ENCODE data around the gene GH1. TPM values are rescaled to one million over a fixed set of nuclear protein-coding genes. Genes with fewer than 3 reads are reported as not detected.

GH1 gene
- total RNA-seq, 1 donor from 2014 or later, result not detected

DNA sequence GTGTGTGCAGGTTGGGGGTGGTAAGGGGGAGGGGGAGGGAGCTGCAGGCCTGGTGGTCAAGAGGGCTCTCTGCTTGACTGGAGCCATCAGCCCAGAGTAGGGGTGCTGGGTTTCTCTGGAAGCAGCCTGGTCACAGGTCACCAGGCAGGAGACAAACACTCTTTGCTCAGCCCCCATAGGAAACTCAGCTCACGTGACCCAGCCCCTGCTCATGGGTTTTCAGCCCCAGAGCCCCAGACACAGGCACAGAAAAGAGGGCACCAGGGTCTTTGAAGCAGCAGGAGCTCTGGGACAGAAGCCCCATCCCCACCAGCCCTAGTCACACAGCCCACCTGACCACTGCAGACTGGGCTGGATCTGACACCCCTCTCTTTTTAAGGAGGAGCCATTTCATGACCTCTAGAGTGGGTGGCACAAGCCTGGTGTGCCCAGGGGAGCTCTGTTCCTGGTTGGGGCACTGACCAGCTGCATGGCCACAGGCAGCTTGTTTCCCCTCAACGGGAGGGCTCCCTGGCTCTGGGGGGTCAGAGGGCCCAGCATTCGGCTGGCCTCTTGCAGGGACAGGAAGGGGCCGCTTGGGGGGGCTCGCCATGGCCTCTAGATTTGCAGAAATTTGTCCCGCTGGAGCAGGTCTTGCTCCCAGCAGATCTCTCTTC is 27.3 kb upstream of the GH1 start:
- DNase-seq (ENCODE audit: low read depth), result no peak

- no peak for DNase-seq (ENCODE audit: low read depth)
These were observed 26.3 kb upstream of the GH1 start for GRCh38 chr17:63944736-63945499.

- DNase-seq (ENCODE audit: low read depth), result no peak
These were observed 25.1 kb upstream of the GH1 start for GRCh38 chr17:63943745-63944144.

DNA sequence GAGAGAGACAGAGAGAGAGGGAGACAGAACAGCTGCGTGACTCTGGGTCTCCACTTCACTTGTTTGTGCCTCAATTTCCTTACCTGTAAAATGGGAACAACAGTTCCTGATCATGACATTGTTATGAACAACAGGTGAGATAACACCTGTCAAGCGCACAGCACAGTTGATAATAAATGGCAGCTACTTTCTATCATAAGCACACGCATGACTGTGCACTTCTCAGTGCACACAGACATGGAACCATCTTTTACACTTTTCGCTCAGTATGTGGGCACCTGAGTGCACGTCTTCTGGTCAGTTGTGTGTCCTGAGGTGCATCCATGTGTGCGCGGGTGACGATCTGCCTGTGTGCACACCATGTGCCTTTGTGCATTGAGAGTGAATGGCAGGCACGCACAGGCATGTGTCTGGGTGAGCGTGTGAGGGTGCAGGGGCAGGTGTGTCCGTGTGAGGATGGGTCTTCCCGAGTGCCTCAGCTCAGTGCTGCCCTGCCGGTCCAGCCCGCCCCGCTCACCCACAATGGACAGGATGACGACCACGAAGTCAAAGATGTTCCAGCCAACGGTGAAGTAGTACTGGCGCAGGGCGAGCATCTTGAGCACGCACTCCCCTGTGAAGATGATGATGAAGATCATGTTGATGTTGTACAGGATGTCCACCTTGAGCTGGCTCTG is 23.8 kb upstream of the GH1 start:
- DNase-seq (ENCODE audit: low read depth), result no peak

- DNase-seq (ENCODE audit: low read depth), result no peak
These were observed 23.1 kb upstream of the GH1 start for GRCh38 chr17:63941751-63942150.

DNA sequence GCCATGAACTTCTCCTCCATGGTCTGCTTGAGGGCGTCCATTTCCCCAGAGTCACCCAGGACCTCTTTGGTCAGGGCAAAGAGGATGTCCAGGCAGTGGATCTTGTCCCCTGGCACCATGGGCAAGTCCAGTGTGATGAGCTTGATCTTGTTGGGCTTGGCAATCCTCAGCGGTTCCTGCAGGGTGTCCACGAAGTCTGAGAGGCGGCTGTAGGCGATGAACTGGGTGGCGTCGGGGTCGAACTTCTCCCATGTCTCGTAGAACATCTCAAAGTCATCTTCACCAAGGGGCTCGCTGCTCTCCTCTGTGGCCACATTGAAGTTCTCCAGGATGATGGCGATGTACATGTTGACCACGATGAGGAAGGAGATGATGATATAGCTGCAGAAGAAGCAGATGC is 22.5 kb upstream of the GH1 start:
- DNase-seq (ENCODE audit: low read depth), result no peak

DNA sequence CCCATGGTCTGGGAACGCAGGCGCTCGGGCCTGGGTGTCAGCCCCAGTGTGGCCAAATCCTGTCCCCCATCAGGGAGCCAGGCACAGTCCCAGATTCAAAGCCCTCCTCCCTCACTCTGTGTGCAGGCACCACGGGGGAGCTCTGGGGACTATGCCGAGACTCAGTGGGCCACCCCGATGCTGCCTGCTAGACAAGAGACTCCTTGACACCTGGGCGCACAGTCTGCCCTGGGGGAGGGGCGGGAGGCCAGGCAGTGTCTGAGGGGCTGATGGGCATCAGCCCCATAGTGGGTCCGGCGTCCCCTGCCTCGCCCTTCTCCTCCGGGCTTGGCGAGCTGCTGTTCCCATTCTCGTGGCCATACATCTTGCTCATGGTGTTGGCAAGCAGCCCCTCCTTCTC is 21.9 kb upstream of the GH1 start:
- no peak for DNase-seq (ENCODE audit: low read depth)

GRCh38 chr17:63939884-63940283 is 21.2 kb upstream of the GH1 start:
- no peak for DNase-seq (ENCODE audit: low read depth)

DNA sequence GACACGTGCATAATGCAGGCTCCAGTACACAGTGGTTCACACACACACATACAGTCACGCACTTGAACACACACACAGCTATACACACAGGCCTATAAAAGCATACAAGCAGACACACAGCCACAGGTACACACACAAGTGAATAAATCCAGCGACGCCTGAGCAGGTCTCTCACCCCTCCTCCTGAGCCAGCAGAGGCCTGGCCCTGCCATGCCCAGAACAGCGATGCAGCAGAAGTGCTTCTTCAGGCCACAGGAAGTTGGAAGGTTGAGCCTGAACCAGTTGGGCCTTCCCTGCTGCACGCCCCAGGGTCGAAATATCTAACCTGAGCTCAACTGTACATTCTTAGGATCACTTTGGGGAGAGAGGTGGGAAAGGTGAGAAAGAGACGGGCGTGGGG is 20.8 kb upstream of the GH1 start:
- no peak for DNase-seq (ENCODE audit: low read depth)

DNA sequence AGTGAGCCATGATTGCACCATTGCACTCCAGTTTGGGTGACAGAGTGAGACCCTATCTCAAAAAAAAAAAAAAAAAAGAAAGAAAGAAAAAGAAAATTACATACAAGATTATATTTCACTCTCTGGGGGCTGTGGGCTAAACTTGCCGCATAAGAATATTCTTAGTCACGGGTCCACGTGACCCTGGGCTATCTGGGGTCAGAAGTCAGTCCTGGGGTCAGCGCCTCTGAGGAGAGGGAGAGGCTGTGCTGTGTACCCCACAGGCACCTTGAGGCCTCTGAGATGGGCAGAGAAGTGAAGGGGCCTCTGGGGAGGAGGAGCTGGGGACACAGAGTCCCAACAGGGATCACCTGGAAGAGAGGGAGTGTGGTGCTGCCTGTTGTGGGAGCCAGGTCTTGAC is 19.3 kb upstream of the GH1 start:
- DNase-seq (ENCODE audit: low read depth), result no peak

DNA sequence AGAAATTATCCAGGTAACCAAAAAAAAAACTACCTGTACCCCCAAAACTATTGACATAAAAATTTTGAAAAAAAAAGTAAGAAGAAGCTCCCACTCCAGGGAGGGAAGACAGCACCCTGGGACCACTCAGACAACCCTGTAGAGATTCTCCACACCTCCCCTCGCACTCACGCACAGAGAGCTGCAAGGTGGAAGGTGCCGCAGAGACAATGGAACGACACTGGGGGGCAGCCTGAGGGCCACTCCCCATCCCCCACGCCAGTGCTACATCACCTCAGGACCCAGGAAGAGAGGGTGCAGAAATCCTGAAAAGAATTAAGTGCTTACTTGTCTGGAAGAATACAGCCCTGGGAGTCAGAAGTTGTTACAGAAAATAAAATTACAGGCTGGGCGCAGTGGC is 18.7 kb upstream of the GH1 start:
- no peak for DNase-seq (ENCODE audit: low read depth)

DNA sequence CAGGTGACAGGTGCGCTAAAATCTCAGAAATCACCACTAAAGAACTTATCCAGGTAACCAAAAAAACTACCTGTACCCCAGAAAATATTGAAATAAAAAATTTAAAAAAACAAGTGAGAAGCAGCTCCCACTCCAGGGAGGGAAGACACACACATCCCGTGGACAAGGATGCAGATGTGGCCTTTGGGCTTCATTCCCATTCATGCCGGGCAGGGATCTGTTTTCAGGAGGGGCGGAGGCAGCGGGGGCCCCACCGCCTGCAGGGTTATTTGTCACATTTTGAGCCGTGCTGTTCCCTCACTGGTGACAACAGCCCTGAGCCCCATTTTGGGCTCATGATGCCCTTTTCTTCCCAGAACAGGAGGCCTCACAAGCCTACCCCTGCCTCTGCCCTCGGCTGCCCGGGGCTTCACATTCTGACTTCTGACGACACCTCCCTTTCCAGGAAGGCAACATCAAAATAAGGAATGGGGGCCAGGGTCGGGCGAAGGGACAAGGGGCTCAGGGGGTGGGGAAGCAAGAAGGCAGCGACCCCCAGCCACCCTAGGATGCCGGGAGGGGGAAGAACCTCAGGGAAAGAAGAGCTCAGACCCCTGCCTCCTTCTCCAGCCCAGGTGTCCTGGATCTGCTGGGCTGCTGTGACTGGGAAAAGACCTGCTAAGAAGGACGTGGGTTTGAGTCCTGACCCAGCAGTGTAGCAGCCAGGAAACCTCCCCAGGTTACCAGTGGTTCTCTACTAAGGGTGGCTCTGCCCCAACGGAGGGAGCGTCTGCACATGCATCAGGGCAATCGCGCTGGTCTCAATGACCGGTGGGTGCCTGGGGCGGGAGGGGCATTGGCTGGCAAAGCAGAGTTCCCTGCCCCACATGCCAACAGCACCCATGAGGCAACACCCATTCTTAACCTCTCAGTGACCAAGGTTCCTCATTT is 15.8 kb upstream of the GH1 start:
- DNase-seq (ENCODE audit: low read depth), result no peak

DNA sequence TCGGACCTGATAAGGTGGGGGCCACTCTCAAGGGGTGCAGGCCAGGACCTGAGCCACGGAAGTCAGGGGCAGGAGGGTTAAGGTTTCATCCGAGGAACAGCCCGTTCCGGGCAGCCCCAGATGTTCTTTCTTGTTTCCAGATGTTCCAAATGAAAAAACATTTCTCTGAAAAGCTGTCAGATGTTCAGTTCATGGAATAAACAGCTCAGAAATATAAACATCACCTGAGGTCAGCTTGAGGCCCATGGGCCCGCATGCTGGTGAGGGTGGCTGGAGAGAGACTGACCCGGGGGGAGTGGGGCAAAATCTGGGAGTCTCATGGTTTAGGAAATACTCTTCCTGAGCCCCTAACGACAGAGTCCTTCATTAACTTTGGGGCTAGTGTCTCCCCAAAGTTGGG is 15.0 kb upstream of the GH1 start:
- DNase-seq (ENCODE audit: low read depth), result no peak

- DNase-seq (ENCODE audit: low read depth), result no peak
These were observed 14.1 kb upstream of the GH1 start for GRCh38 chr17:63932721-63933120.

GRCh38 chr17:63931981-63932561 is 13.4 kb upstream of the GH1 start, which contains the start of gene CD79B:
CD79B (minus strand) TSS chr17:63932331; CDS start chr17:63932261, 70 bp downstream.
- DNase-seq (ENCODE audit: low read depth), result no peak

DNA sequence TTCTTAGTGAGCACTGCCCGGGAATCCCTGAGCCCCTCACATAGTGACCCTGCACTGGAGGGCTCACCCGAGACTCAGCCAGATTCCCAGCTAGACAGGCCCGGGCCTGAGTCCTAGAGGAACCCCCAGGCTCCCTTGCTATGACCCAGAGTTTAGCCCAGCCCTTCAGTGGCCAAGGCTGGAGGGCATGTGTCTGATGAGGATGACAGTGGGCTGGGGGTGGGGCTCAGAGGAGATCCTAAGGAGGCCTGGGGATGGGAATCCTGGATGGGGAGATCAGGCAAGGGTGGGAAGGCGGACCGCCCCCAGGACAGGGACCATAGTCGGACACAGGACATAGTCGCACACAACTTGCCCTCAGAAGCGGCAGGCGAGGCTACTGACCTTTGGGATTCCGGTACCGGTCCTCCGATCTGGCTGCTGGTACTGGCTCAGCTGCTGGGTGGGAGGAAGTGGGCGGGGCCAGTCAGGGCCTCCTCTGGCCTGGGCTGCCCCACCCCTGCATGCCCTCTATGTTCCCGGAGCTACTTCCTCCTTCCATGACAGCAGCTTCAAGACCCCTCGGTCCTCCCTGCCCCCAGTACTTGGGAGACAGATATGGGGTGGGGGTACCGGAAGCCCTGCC is 12.4 kb upstream of the GH1 start:
- no peak for DNase-seq (ENCODE audit: low read depth)

GRCh38 chr17:63929860-63930766 is 11.5 kb upstream of the GH1 start:
- no peak for DNase-seq (ENCODE audit: low read depth)

GRCh38 chr17:63928966-63929695 is 10.5 kb upstream of the GH1 start:
- no peak for DNase-seq (ENCODE audit: low read depth)
